ENCODE data around the gene RNF225.
A peak's percentile ranks its signal among the peaks of the same experiment; 100 is the strongest.

RNF225 gene

GRCh38 chr19:58386576-58387337, 8.7 kb upstream of the RNF225 start, which contains the start of gene RPS5:
RPS5 (plus strand) TSS chr19:58387269; CDS start chr19:58388138, 869 bp downstream.
- Histone ChIP-seq H3K4me1 (ENCODE audit: low read length) (peaks cover 12% of the 10 kb centered on the region; the same call in 1 of the 2 replicates), H3K79me2 (ENCODE audit: low read length) (peaks cover 30% of the 10 kb centered on the region), H3K27me3 (replicated peaks; ENCODE audit: insufficient read depth, low read length) (no peaks in the 10 kb centered on the region), H3K4me2 (ENCODE audit: low read depth, low read length) (peak within 1 kb of the TSS; percentile 90), H2AFZ (ENCODE audit: low read length) (peak within 1 kb of the TSS; percentile 74), H3K9ac (ENCODE audit: low read length) (peak within 1 kb of the TSS; percentile 84), H3F3A (ENCODE audit: insufficient read depth, low read length) (peaks cover 3% of the 10 kb centered on the region; the same call in 1 of the 2 replicates), H3K4me3 (ENCODE audit: low read length) (peak within 1 kb of the TSS; percentile 87), H3K9me3 (replicated peaks; ENCODE audit: insufficient read depth, low read length) (no peaks in the 10 kb centered on the region), H3K36me3 (replicated peaks; ENCODE audit: insufficient read depth, low read length) (peaks cover 10% of the 10 kb centered on the region; the same call in 1 of the 2 replicates), H4K20me1 (ENCODE audit: insufficient read depth, low read length) (no peaks in the 10 kb centered on the region), H3K9me2 (replicated peaks; ENCODE audit: insufficient read depth, low read length) (no peaks in the 10 kb centered on the region), H3K27ac (ENCODE audit: low read length) (peak within 1 kb of the TSS; percentile 83; the same call in 1 of the 2 replicates)
- TF ChIP-seq EZH2phosphoT487 (IDR thresholded peaks at IDR 0.05; ENCODE audit: low read length) (no peak), EZH2 (optimal IDR thresholded peaks at IDR 0.05; ENCODE audit: low read depth, low read length) (no peak)
- TF ChIP-seq, protein P1, sequence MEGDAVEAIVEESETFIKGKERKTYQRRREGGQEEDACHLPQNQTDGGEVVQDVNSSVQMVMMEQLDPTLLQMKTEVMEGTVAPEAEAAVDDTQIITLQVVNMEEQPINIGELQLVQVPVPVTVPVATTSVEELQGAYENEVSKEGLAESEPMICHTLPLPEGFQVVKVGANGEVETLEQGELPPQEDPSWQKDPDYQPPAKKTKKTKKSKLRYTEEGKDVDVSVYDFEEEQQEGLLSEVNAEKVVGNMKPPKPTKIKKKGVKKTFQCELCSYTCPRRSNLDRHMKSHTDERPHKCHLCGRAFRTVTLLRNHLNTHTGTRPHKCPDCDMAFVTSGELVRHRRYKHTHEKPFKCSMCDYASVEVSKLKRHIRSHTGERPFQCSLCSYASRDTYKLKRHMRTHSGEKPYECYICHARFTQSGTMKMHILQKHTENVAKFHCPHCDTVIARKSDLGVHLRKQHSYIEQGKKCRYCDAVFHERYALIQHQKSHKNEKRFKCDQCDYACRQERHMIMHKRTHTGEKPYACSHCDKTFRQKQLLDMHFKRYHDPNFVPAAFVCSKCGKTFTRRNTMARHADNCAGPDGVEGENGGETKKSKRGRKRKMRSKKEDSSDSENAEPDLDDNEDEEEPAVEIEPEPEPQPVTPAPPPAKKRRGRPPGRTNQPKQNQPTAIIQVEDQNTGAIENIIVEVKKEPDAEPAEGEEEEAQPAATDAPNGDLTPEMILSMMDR (IDR thresholded peaks at IDR 0.05; ENCODE audit: low read length): no peak
- DNase-seq: peak; percentile 98

DNA sequence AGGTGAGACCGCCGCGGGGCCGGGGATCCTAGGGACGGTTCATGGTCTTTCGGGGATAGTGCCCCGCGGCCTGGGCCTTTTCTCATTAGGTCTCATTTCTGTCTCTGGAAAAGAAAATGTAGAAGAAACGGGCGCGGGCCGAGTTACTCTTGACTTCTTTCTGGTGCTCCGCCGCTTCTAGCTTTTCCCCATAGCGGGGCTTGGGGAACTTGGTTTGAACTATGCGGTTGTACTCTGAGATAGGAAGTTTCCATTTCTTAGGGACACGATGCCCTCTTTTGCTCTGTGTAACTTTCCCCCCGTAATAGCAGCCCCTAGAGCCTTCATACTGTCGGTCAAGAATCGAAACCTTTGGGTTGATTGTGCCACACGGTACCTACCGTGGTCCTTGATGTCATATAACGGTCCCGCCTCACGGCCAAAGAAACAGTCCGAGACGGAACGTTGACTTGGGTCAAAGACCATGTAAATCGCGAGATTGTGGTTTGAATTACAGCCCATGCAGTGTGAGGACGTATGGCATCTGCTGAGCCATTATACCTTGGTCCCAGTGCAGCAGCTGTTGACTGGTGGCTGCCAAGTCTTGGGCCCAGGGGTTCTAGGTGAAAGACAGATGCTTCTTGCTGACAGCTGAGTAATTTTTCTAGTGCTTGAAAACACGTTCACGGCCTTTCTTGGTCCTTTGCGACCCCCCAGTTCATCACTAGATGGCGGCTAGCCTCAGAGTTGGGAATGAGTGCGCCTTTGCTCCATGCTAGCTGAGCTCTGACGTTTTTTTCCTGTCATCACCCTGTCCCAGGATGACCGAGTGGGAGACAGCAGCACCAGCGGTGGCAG, 7.9 kb upstream of the RNF225 start:
- H4K20me1 ChIP-seq (ENCODE audit: insufficient read depth, low read length): no peaks in the 10 kb centered on the region
- peak overlapping the region; percentile 24; the same call in 1 of the 2 replicates for H2AFZ ChIP-seq (ENCODE audit: low read length)
- H3K36me3 ChIP-seq (replicated peaks; ENCODE audit: insufficient read depth, low read length): peaks cover 10% of the 10 kb centered on the region; the same call in 1 of the 2 replicates

DNA sequence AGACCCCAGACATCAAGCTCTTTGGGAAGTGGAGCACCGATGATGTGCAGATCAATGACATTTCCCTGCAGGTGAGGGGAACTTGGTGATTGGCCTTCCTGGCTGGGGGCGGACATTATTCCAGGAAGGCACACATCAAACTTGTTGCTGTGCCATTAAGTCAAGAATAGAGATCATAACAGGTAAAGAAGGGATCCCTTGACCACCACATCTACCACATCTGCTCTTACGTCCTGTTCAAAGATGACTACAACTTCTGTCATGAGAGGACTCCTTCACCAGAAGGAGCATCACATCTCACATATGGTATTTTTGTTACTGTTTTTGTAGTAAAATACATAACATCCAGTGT, 7.3 kb upstream of the RNF225 start:
- TF ChIP-seq, protein P1 (IDR thresholded peaks at IDR 0.05; ENCODE audit: low read length): no peak
- TF ChIP-seq EZH2 (optimal IDR thresholded peaks at IDR 0.05; ENCODE audit: low read depth, low read length): no peak
- TF ChIP-seq EZH2phosphoT487 (IDR thresholded peaks at IDR 0.05; ENCODE audit: low read length): no peak
- peaks cover 12% of the 10 kb centered on the region; the same call in 1 of the 2 replicates for H3K4me1 ChIP-seq (ENCODE audit: low read length)
- H3K9me3 ChIP-seq (replicated peaks; ENCODE audit: insufficient read depth, low read length): no peaks in the 10 kb centered on the region
- no peaks in the 10 kb centered on the region for H4K20me1 ChIP-seq (ENCODE audit: insufficient read depth, low read length)
- DNase-seq: no peak
- H3K27ac ChIP-seq (ENCODE audit: low read length): no peak overlapping the region
- H3K36me3 ChIP-seq (replicated peaks; ENCODE audit: insufficient read depth, low read length): peaks cover 10% of the 10 kb centered on the region; the same call in 1 of the 2 replicates
- H3K27me3 ChIP-seq (replicated peaks; ENCODE audit: insufficient read depth, low read length): no peaks in the 10 kb centered on the region
- H3K9ac ChIP-seq (ENCODE audit: low read length): no peak overlapping the region
- peaks cover 3% of the 10 kb centered on the region; the same call in 1 of the 2 replicates for H3F3A ChIP-seq (ENCODE audit: insufficient read depth, low read length)
- H3K79me2 ChIP-seq (ENCODE audit: low read length): peaks cover 37% of the 10 kb centered on the region
- H2AFZ ChIP-seq (ENCODE audit: low read length): no peak overlapping the region
- H3K9me2 ChIP-seq (replicated peaks; ENCODE audit: insufficient read depth, low read length): no peaks in the 10 kb centered on the region
- H3K4me3 ChIP-seq (ENCODE audit: low read length): peak overlapping the region; percentile 87
- H3K4me2 ChIP-seq (ENCODE audit: low read depth, low read length): peak overlapping the region; percentile 61

More for the DNA sequence above, 7.9 kb upstream of the RNF225 start:
- no peak for DNase-seq
- no peak for TF ChIP-seq EZH2phosphoT487 (IDR thresholded peaks at IDR 0.05; ENCODE audit: low read length)
- TF ChIP-seq, protein P1 (IDR thresholded peaks at IDR 0.05; ENCODE audit: low read length): no peak
- no peak for TF ChIP-seq EZH2 (optimal IDR thresholded peaks at IDR 0.05; ENCODE audit: low read depth, low read length)
- Histone ChIP-seq H3F3A (ENCODE audit: insufficient read depth, low read length) (peaks cover 3% of the 10 kb centered on the region; the same call in 1 of the 2 replicates), H3K27ac (ENCODE audit: low read length) (peak overlapping the region; percentile 83; the same call in 1 of the 2 replicates), H3K4me1 (ENCODE audit: low read length) (peaks cover 12% of the 10 kb centered on the region; the same call in 1 of the 2 replicates), H3K9me3 (replicated peaks; ENCODE audit: insufficient read depth, low read length) (no peaks in the 10 kb centered on the region), H3K4me2 (ENCODE audit: low read depth, low read length) (peak overlapping the region; percentile 61), H3K9ac (ENCODE audit: low read length) (peak overlapping the region; percentile 84), H3K9me2 (replicated peaks; ENCODE audit: insufficient read depth, low read length) (no peaks in the 10 kb centered on the region), H3K27me3 (replicated peaks; ENCODE audit: insufficient read depth, low read length) (no peaks in the 10 kb centered on the region), H3K4me3 (ENCODE audit: low read length) (peak overlapping the region; percentile 87), H3K79me2 (ENCODE audit: low read length) (peaks cover 32% of the 10 kb centered on the region)
